Tibial nerve (tissue), 3 donors: Measurements from ENCODE around the gene CRISPLD2.

Source experiments
- CTCF ChIP-seq, 5 experiments: fragments of 200-600 bp in 3 of 5; fragments of 450-650 bp in 2 of 5; sonication (generic) in 3 of 5; IDR thresholded peaks; one replicate each; pipeline ENCODE4 v1.5.1; 2016 to 2019; ENCODE audit warnings: antibody characterized with exemption in 5 of 5, mild to moderate bottlenecking in 3 of 5, moderate library complexity in 2 of 5
- POLR2A ChIP-seq, 2 donors: fragments of 450-650 bp; IDR thresholded peaks; one replicate each; pipeline ENCODE4 v1.6.1; 2017; ENCODE audit warnings: antibody characterized with exemption in 2 of 2, mild to moderate bottlenecking in 2 of 2, moderate library complexity in 2 of 2

- TF ChIP-seq CTCF (IDR thresholded peaks at IDR 0.05) = no peak
- no peak for TF ChIP-seq POLR2A (IDR thresholded peaks at IDR 0.05)
Measured at GRCh38 chr16:84932681-84933080, 112.9 kb downstream of the CRISPLD2 start.
